22Rv1 (cell line): ENCODE data around the gene NR2C1.

Experiments
- CTCF ChIP-seq: fragments of 450-650 bp; IDR thresholded peaks from 2 replicates; pipeline ENCODE4 v1.5.1; 2017; ENCODE audit warnings: mild to moderate bottlenecking
- ZFX ChIP-seq: fragments of 450-650 bp; IDR thresholded peaks from 2 replicates; pipeline ENCODE4 v1.6.1; 2017; ENCODE audit warnings: antibody characterized with exemption, borderline replicate concordance

DNA sequence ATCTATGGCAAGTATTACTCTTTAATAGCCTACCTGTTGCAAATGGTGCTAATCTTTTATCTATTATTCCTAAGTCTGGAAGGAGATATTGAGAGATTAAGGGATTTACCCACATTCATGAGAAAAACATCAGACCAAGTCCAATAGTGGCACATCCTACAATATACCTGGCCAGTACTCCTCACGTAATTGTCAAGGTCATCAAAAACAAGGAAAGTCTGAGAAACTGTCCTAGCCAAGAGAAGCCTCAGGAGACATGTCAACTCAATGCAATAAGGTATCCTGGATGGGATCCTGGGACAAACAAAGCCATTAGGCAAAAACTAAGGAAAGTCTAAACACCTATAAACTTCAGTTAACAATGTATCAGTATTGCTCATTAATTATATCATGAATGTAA lies 12.5 kb downstream of the NR2C1 start:
- TF ChIP-seq CTCF = no peak
- no peak for TF ChIP-seq ZFX
